SK-N-SH (cell line): Measurements from ENCODE around the gene RTP4. TPM values are rescaled to one million over a fixed set of nuclear protein-coding genes. Genes with fewer than 3 reads are reported as not detected.

Experiments used
- CTCF ChIA-PET: fragments of 300-600, 350-600 bp; formaldehyde crosslinking; extraction: SDS; loops from one replicate; lab custom pipeline; 2021; lab: Yijun Ruan, JAX
- POLR2A ChIA-PET: fragments of 350-600 bp; sonication (Branson Sonifier 250); formaldehyde crosslinking; extraction: SDS; loops from one replicate; lab custom pipeline; 2020; ENCODE audit warnings: antibody characterized with exemption, inconsistent platforms; lab: Yijun Ruan, JAX
- DNase-seq: peaks from one replicate; pipeline ENCODE4 v3.0.0; 2012
- H2AFZ ChIP-seq: fragments of 200-600 bp; sonication (generic); 2 replicates; pipeline ENCODE4 v1.8.1; 2016; ENCODE audit warnings: antibody characterized with exemption, mild to moderate bottlenecking, low read depth
- H3F3A ChIP-seq: fragments of 200-600 bp; sonication (generic); replicated peaks from 2 replicates; pipeline ENCODE3; 2016; ENCODE audit warnings: antibody characterized with exemption, mild to moderate bottlenecking; ENCODE audit not compliant: insufficient read depth
- H3K27ac ChIP-seq, 2 experiments: fragments of 200-500 bp in 1 of 2; fragments of 200-600 bp in 1 of 2; sonication (Bioruptor generic) in 1 of 2; sonication (generic), shearing (Covaris generic) in 1 of 2; 2 replicates each; pipeline versions ENCODE4 v1.5.1 to v1.6.1; 2014 to 2016; ENCODE audit warnings: low read depth in 2 of 2, inconsistent platforms in 1 of 2, low read length in 1 of 2, mild to moderate bottlenecking in 1 of 2, mixed read lengths in 1 of 2
- H3K27me3 ChIP-seq: fragments of 200-600 bp; sonication (generic), shearing (Covaris generic); 2 replicates; pipeline ENCODE4 v1.6.1; 2016; ENCODE audit warnings: mixed run types; ENCODE audit not compliant: insufficient read depth
- H3K36me3 ChIP-seq, 2 experiments: fragments of 200-500 bp in 1 of 2; fragments of 200-600 bp in 1 of 2; sonication (Bioruptor generic) in 1 of 2; sonication (generic) in 1 of 2; replicated peaks in 1 of 2; 2 replicates each; pipeline versions ENCODE3 to v1.5.1; 2014 to 2016; ENCODE audit warnings: low read length in 1 of 2, mild to moderate bottlenecking in 1 of 2; ENCODE audit not compliant: insufficient read depth in 2 of 2, control insufficient read depth in 1 of 2
- H3K4me1 ChIP-seq, 2 experiments: fragments of 200-500 bp in 1 of 2; fragments of 200-600 bp in 1 of 2; sonication (Bioruptor generic) in 1 of 2; sonication (generic), shearing (Covaris generic) in 1 of 2; 2 replicates each; pipeline versions ENCODE4 v1.5.1 to v1.6.1; 2014 to 2016; ENCODE audit warnings: low read depth in 1 of 2, low read length in 1 of 2, mixed run types in 1 of 2; ENCODE audit not compliant: insufficient read depth in 2 of 2, control insufficient read depth in 1 of 2
- H3K4me2 ChIP-seq: fragments of 200-600 bp; sonication (generic), shearing (Covaris generic); 2 replicates; pipeline ENCODE4 v1.6.1; 2017; ENCODE audit warnings: mixed run types
- H3K4me3 ChIP-seq, 2 experiments: fragments of 200-500 bp in 1 of 2; fragments of 200-600 bp in 1 of 2; sonication (Bioruptor generic) in 1 of 2; sonication (generic), shearing (Covaris generic) in 1 of 2; 2 replicates each; pipeline versions ENCODE4 v1.5.1 to v1.8.1; 2014 to 2016; ENCODE audit warnings: low read depth in 2 of 2, inconsistent platforms in 1 of 2, low read length in 1 of 2, mild to moderate bottlenecking in 1 of 2, mixed read lengths in 1 of 2, moderate library complexity in 1 of 2
- H3K79me2 ChIP-seq: fragments of 200-600 bp; sonication (generic); 2 replicates; pipeline ENCODE4 v1.8.1; 2017; ENCODE audit warnings: mild to moderate bottlenecking; ENCODE audit not compliant: insufficient read depth
- H3K9ac ChIP-seq: fragments of 200-600 bp; sonication (generic); 2 replicates; pipeline ENCODE4 v1.6.1; 2017; ENCODE audit warnings: mixed run types
- H3K9me2 ChIP-seq: fragments of 200-600 bp; sonication (generic); 2 replicates; pipeline ENCODE4 v1.6.1; 2017; ENCODE audit warnings: mixed run types
- H3K9me3 ChIP-seq: fragments of 200-600 bp; sonication (generic); 2 replicates; pipeline ENCODE4 v1.6.1; 2017; ENCODE audit warnings: mixed run types, mild to moderate bottlenecking, moderate library complexity
- H4K20me1 ChIP-seq: fragments of 200-600 bp; sonication (generic); 2 replicates; pipeline ENCODE4 v1.6.1; 2017; ENCODE audit warnings: mild to moderate bottlenecking, mixed run types; ENCODE audit not compliant: insufficient read depth
- EP300 ChIP-seq, 2 experiments: IDR thresholded peaks; 2 replicates each; pipeline versions ENCODE4 v1.4.0 to v1.6.1; 2012; ENCODE audit warnings: borderline replicate concordance in 1 of 2, low read depth in 1 of 2, low read length in 1 of 2
- EZH2phosphoT487 ChIP-seq: fragments of 200-600 bp; sonication (generic); IDR thresholded peaks from 2 replicates; pipeline ENCODE4 v1.6.1; 2017; ENCODE audit warnings: low read depth, mixed run types, mild to moderate bottlenecking, antibody characterized with exemption, moderate library complexity, borderline replicate concordance
- FOSL2 ChIP-seq: IDR thresholded peaks from 2 replicates; pipeline ENCODE4 v1.4.0; 2012; ENCODE audit warnings: low read depth, mild to moderate bottlenecking, moderate library complexity, borderline replicate concordance
- FOXJ3 ChIP-seq: sonication (generic); formaldehyde crosslinking; IDR thresholded peaks from 2 replicates; pipeline ENCODE4 v1.5.1; 2020; ENCODE audit warnings: mild to moderate bottlenecking, missing genetic modification reagents
- JUND ChIP-seq: IDR thresholded peaks from 2 replicates; pipeline ENCODE4 v1.4.0; 2012
- MEF2A ChIP-seq: IDR thresholded peaks from 2 replicates; pipeline ENCODE4 v1.4.0; 2012; ENCODE audit warnings: low read depth, borderline replicate concordance
- MXI1 ChIP-seq: IDR thresholded peaks from 2 replicates; pipeline ENCODE4 v1.6.1; 2012; ENCODE audit warnings: mild to moderate bottlenecking, low read depth, low read length, improper control_type of control experiment
- NFIC ChIP-seq: IDR thresholded peaks from 2 replicates; pipeline ENCODE4 v1.4.0; 2012; ENCODE audit warnings: borderline replicate concordance
- POLR2AphosphoS5 ChIP-seq: IDR thresholded peaks from 2 replicates; pipeline ENCODE4 v1.6.1; 2012; ENCODE audit warnings: low read depth, low read length
- RAD21 ChIP-seq: IDR thresholded peaks from 2 replicates; pipeline ENCODE4 v1.6.1; 2012; ENCODE audit warnings: mild to moderate bottlenecking, low read length
- SMC3 ChIP-seq: IDR thresholded peaks from 2 replicates; pipeline ENCODE4 v1.6.1; 2012; ENCODE audit warnings: low read depth, low read length, improper control_type of control experiment
- WGBS: methylation state at CpG from one replicate; pipeline ENCODE4 v1.1.6; 2017; ENCODE audit warnings: low lambda C conversion rate; 5-methylcytosine and 5-hydroxymethylcytosine counted together
- polyA plus RNA-seq, 3 experiments: library from polyadenylated mRNA; depleted of rRNA; stranded (reverse); fragments of >200 nt; gene quantifications; 2 replicates each; pipeline ENCODE4 v1.2.3, GENCODE V29; 2012
- TF ChIP-seq, protein P1 (sequence below): IDR thresholded peaks from 2 replicates; pipeline ENCODE4; 2012
- TF ChIP-seq, protein P2 (sequence below): fragments of 150-350 bp; IDR thresholded peaks from 2 replicates; pipeline ENCODE4 v1.6.1; 2017; ENCODE audit warnings: antibody characterized with exemption, low read length, low read depth, borderline replicate concordance
- TF ChIP-seq, protein P3 (sequence below): fragments of 200-600 bp; sonication (generic); IDR thresholded peaks from 2 replicates; pipeline ENCODE4 v1.6.1; 2017; ENCODE audit warnings: antibody characterized with exemption, mild to moderate bottlenecking, moderate library complexity

Gene RTP4
- polyA plus RNA-seq, 1 of the 3 experiments (the other 2 are of a cell fraction): 0.16 TPM

DNA sequence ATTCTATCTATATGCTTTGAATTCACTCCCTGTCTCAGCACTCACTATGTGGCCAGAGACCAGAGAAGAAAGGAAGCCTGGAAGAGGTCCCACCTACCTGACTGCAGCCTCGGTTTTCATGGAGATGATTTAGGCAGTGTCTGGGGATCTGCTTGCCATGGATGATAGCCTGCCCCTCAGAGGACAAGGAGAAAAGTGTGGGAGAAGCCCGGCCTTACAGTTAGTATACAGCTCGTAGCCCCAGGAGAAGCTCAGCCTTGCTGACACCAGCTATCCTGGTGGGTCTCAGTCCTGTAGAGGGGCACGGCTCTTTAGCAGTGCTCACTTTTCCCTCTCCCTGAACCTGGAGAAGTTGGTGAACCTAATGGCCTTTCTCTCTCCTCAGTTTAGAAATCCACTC lies 25.9 kb upstream of the RTP4 start:
- H3K4me2 ChIP-seq: no peak overlapping the region
- no peak for DNase-seq
- no peaks in the 10 kb centered on the region for H3K9me2 ChIP-seq
- H3K9me3 ChIP-seq: no peaks in the 10 kb centered on the region
- peaks cover 9% of the 10 kb centered on the region; the same call in 1 of the 2 replicates for H3K27me3 ChIP-seq
- ChIA-PET CTCF (no interaction called here), POLR2A (no interaction called here)
- TF ChIP-seq MEF2A: no peak
- TF ChIP-seq MXI1: no peak
- TF ChIP-seq RAD21: no peak
- TF ChIP-seq NFIC: no peak
- no peak for TF ChIP-seq EZH2phosphoT487
- TF ChIP-seq EP300 (IDR thresholded peaks at IDR 0.05; ENCODE audit: borderline replicate concordance in 1 of 2, low read depth in 1 of 2, low read length in 1 of 2): no peak
- TF ChIP-seq FOSL2: no peak
- TF ChIP-seq FOXJ3 (CRISPR knock-in tag): no peak
- TF ChIP-seq POLR2AphosphoS5: no peak
- TF ChIP-seq, protein P1, sequence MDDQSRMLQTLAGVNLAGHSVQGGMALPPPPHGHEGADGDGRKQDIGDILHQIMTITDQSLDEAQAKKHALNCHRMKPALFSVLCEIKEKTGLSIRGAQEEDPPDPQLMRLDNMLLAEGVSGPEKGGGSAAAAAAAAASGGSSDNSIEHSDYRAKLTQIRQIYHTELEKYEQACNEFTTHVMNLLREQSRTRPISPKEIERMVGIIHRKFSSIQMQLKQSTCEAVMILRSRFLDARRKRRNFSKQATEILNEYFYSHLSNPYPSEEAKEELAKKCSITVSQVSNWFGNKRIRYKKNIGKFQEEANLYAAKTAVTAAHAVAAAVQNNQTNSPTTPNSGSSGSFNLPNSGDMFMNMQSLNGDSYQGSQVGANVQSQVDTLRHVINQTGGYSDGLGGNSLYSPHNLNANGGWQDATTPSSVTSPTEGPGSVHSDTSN: no peak
- no peaks in the 10 kb centered on the region for H3K36me3 ChIP-seq
- no peak overlapping the region for H3K27ac ChIP-seq
- no peak overlapping the region for H3K9ac ChIP-seq
- H3K4me3 ChIP-seq: no peak overlapping the region
- no peaks in the 10 kb centered on the region for H3K79me2 ChIP-seq
- WGBS: 8% methylated on average over 4 of the region's 4 CpGs
- H4K20me1 ChIP-seq: no peaks in the 10 kb centered on the region
- H2AFZ ChIP-seq: no peak overlapping the region
- H3K4me1 ChIP-seq: no peaks in the 10 kb centered on the region
- H3F3A ChIP-seq: no peaks in the 10 kb centered on the region

DNA sequence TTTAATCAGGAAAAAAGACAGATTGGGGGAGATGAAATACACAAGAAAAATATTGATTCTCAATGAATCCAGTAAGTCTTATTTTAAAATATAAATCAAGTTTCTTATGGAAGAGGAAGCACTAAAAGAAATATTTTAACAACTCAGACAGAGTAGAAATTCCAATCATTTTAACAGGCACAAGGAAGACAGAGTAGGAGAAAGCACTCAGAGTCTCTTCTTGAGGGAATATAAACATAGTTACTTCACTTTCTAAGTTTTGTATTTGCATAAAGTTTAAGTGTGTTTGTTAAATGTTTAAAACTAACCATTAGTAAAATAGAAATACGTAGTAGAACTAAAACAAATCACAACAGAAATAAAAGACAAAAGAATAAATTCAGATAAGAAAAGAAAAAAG lies 24.5 kb upstream of the RTP4 start:
- Histone ChIP-seq H3K79me2 (no peaks in the 10 kb centered on the region), H3K9me3 (no peaks in the 10 kb centered on the region), H3K27ac (no peak overlapping the region), H2AFZ (no peak overlapping the region), H3K4me1 (no peaks in the 10 kb centered on the region), H3K9ac (no peak overlapping the region), H3K27me3 (peaks cover 3% of the 10 kb centered on the region; the same call in 1 of the 2 replicates), H3K9me2 (no peaks in the 10 kb centered on the region), H3K36me3 (no peaks in the 10 kb centered on the region), H3K4me3 (no peak overlapping the region), H4K20me1 (no peaks in the 10 kb centered on the region), H3F3A (no peaks in the 10 kb centered on the region), H3K4me2 (no peak overlapping the region)
- DNase-seq: no peak
- ChIA-PET POLR2A (no interaction called here), CTCF (interaction anchor here (0.7 kb wide), 1 partner anchor 10 kb away, joined by 3 read pairs; no protein-coding TSS in a partner anchor)
- TF ChIP-seq SMC3 (no peak), RAD21 (no peak), JUND (no peak)
- TF ChIP-seq, protein P2, sequence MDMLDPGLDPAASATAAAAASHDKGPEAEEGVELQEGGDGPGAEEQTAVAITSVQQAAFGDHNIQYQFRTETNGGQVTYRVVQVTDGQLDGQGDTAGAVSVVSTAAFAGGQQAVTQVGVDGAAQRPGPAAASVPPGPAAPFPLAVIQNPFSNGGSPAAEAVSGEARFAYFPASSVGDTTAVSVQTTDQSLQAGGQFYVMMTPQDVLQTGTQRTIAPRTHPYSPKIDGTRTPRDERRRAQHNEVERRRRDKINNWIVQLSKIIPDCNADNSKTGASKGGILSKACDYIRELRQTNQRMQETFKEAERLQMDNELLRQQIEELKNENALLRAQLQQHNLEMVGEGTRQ: no peak
- TF ChIP-seq, protein P3, sequence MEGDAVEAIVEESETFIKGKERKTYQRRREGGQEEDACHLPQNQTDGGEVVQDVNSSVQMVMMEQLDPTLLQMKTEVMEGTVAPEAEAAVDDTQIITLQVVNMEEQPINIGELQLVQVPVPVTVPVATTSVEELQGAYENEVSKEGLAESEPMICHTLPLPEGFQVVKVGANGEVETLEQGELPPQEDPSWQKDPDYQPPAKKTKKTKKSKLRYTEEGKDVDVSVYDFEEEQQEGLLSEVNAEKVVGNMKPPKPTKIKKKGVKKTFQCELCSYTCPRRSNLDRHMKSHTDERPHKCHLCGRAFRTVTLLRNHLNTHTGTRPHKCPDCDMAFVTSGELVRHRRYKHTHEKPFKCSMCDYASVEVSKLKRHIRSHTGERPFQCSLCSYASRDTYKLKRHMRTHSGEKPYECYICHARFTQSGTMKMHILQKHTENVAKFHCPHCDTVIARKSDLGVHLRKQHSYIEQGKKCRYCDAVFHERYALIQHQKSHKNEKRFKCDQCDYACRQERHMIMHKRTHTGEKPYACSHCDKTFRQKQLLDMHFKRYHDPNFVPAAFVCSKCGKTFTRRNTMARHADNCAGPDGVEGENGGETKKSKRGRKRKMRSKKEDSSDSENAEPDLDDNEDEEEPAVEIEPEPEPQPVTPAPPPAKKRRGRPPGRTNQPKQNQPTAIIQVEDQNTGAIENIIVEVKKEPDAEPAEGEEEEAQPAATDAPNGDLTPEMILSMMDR: no peak
- WGBS: 6% methylated on average over 1 of the region's 1 CpG
